ENCODE data around the gene NOP9. TPM values are rescaled to one million over a fixed set of nuclear protein-coding genes. Genes with fewer than 3 reads are reported as not detected.
"Not testable (repeated sequence)": the region's sequence is repeated elsewhere in the genome, so short reads cannot be mapped to it uniquely, and the experiment has no call there.

The NOP9 gene
- polyA plus RNA-seq, 1 experiment = 12.0 TPM

- POLR2A ChIA-PET; H3K27ac ChIP-seq (ENCODE audit: low read depth, low read length); DNase-seq (ENCODE audit: low read depth, low spot score); H3K9me3 ChIP-seq (ENCODE audit: control insufficient read depth, insufficient read depth, low read length); H3K4me3 ChIP-seq (ENCODE audit: low read depth, low read length): not testable (repeated sequence)
- CTCF ChIA-PET = interaction anchor here (1.2 to 21.9 kb wide), 4 partner anchors 19 to 114 kb away, joined by 5 to 712 read pairs (median 18); partner anchors contain the start of genes CBLN3, CIDEB and KHNYN
- peaks cover 31% of the 10 kb centered on the region for H3K27me3 ChIP-seq (ENCODE audit: control insufficient read depth, insufficient read depth, low read length)
- TF ChIP-seq CTCF (IDR thresholded peaks at IDR 0.05; ENCODE audit: low read depth, low read length) = peak; percentile 36
These were observed 28.3 kb downstream of the NOP9 start for GRCh38 chr14:24327914-24328313.

GRCh38 chr14:24329073-24329663, 29.5 kb downstream of the NOP9 start:
- Histone ChIP-seq H3K4me3 (ENCODE audit: low read depth, low read length) (no peak overlapping the region), H3K27me3 (ENCODE audit: control insufficient read depth, insufficient read depth, low read length) (peaks cover 33% of the 10 kb centered on the region), H3K9me3 (ENCODE audit: control insufficient read depth, insufficient read depth, low read length) (no peaks in the 10 kb centered on the region; the same call in 1 of the 2 replicates), H3K27ac (ENCODE audit: low read depth, low read length) (no peak overlapping the region)
- CTCF ChIA-PET = interaction anchor here (0.8 to 21.9 kb wide), 5 partner anchors 22 to 112 kb away, joined by 4 to 712 read pairs (median 5); partner anchors contain the start of genes CBLN3, CIDEB and KHNYN
- no peak for DNase-seq (ENCODE audit: low read depth, low spot score)
- POLR2A ChIA-PET = interaction anchor here (0.6 kb wide), 2 partner anchors 26 to 101 kb away, joined by 4 read pairs; partner anchors contain the start of gene KHNYN
- no peak for TF ChIP-seq CTCF (IDR thresholded peaks at IDR 0.05; ENCODE audit: low read depth, low read length)

GRCh38 chr14:24329736-24330135, 30.1 kb downstream of the NOP9 start:
- no peak for DNase-seq (ENCODE audit: low read depth, low spot score)
- peaks cover 34% of the 10 kb centered on the region for H3K27me3 ChIP-seq (ENCODE audit: control insufficient read depth, insufficient read depth, low read length)
- TF ChIP-seq CTCF (IDR thresholded peaks at IDR 0.05; ENCODE audit: low read depth, low read length) = no peak
- POLR2A ChIA-PET = no interaction called here
- CTCF ChIA-PET = interaction anchor here (4.3 to 21.9 kb wide), 3 partner anchors 22 to 104 kb away, joined by 29 to 712 read pairs (median 65); partner anchors contain the start of genes CBLN3, CIDEB and KHNYN
- H3K9me3 ChIP-seq (ENCODE audit: control insufficient read depth, insufficient read depth, low read length) = no peaks in the 10 kb centered on the region; the same call in 1 of the 2 replicates
- no peak overlapping the region for H3K27ac ChIP-seq (ENCODE audit: low read depth, low read length)
- no peak overlapping the region for H3K4me3 ChIP-seq (ENCODE audit: low read depth, low read length)

GRCh38 chr14:24330973-24331674, 31.5 kb downstream of the NOP9 start:
- CTCF ChIA-PET = interaction anchor here (1.5 to 21.9 kb wide), 6 partner anchors 22 to 102 kb away, joined by 5 to 712 read pairs (median 43); partner anchors contain the start of genes CBLN3, CIDEB, KHNYN and LTB4R2

More at GRCh38 chr14:24330973-24331674, 31.5 kb downstream of the NOP9 start:
- Histone ChIP-seq H3K4me3 (ENCODE audit: low read depth, low read length) (no peak overlapping the region), H3K27me3 (ENCODE audit: control insufficient read depth, insufficient read depth, low read length) (peaks cover 41% of the 10 kb centered on the region), H3K9me3 (ENCODE audit: control insufficient read depth, insufficient read depth, low read length) (no peaks in the 10 kb centered on the region; the same call in 1 of the 2 replicates), H3K27ac (ENCODE audit: low read depth, low read length) (no peak overlapping the region)
- POLR2A ChIA-PET = interaction anchor here (0.6 kb wide), 1 partner anchor 85 kb away, joined by 7 read pairs; no protein-coding TSS in a partner anchor
- no peak for TF ChIP-seq CTCF (IDR thresholded peaks at IDR 0.05; ENCODE audit: low read depth, low read length)
- no peak for DNase-seq (ENCODE audit: low read depth, low spot score)

Measured in AG04450 (cell line).